HG02678 (cell line): ENCODE results near the gene TEKT2.

Experiments used
- ATAC-seq: cut with Tn5 transposase; IDR thresholded peaks from one replicate; pipeline ENCODE4 v1.9.1; 2021; ENCODE audit warnings: mild to moderate bottlenecking, moderate library complexity; ENCODE audit not compliant: unreplicated experiment

Gene TEKT2

DNA sequence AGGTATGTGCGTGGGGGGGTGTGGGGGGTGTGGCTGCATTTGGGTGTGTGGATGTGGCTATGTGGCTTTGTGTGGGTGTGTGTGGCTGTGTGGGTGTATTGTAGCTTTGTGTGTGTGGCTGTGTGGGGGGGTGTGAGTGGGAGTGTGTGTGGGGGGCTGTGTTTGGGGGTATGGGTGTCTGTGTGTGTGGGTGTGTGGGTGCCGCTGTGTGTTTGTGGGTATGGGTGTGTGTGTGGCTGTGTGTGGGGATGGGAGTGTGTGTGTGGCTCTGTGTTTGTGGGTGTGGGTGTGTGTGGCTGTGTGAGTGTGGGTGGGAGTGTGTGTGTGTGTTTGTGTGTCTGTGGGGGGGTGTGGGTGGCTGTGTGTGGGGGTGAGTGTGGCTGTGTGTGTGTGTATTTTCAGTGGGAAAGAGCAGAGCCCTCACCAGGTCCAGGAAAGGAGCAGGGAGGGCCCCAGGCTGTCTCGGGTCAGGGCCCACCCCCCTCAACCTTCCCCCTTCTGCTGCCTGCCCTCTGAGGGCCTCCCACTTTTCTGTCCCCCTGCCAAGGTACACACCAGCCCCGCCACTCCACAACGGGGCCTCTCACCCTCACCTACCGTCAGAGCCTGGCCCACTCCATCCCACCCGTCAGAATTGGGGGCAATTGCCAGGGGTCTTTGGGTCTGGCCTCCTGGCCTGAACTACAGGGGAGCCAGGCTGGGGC is 43.1 kb downstream of the TEKT2 start:
- no peak for ATAC-seq

DNA sequence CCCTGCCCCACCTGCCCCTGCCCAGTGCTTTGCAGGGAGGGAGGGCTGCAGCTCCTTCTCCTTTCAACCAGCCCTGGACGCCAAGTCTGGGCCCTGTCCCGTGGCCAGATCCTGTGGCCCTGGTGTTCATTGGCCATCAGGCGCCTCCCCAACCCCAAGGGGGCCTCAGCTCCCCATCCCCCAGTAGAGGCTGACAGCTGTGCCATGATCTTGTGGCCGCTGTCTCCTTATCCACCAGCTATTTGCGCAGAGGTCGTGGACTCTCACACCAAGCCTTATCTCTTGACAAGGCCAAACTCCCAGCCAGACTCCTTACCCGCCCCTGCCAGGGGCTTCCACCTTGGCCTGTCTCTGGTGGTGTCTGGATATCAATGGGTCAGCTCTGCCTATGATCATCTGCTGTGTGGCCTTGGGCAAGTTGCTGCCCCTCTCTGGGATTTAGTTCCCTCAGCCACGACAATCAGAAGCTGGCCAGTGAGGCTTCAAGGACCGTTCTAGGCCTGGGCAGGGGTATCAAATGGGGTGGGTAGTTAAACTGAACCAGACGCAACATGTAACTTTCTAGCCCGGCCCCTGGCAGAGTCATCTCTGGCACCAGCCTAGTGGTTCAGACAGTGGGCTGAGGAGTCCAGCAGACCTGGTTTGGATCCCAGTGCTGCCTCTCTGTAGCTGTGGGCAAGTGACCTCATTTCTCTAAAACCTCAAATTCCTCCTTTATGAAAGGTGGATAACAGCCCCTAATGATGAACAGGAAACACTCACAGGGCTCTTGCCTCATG is 44.4 kb downstream of the TEKT2 start:
- ATAC-seq = no peak

DNA sequence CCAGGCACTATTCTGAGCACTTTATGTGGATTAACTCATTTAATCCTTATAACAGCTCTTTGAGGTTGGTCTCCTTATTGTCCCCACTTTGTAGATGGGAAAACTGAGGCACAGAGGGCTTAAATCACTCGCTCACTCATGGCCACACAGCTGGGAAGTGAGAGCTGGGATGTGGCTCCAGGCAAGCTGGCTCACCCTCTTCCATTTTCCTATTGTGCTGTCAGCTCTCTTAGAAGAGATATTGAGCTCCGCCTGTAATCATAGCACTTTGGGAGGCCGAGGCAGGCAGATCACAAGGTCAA is 45.0 kb downstream of the TEKT2 start:
- no peak for ATAC-seq

DNA sequence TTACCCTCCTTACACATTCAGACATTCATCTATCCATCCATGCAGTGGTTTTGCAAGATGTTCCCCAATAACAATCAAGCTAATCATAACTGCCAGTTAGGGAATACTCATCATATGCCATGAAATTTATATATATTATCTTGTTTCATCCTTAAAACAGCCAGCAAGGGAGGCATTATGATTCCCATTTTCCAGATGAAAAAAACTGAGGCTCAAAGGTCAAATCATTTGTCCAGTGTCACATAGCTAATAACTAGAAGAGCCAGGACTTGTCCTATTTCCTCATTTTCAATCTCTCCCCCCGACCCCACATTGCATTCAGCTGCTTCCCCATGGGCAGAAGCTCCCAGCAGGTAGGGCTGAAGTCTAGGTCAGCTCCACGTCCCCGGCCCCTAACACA is 48.1 kb downstream of the TEKT2 start:
- ATAC-seq = no peak

DNA sequence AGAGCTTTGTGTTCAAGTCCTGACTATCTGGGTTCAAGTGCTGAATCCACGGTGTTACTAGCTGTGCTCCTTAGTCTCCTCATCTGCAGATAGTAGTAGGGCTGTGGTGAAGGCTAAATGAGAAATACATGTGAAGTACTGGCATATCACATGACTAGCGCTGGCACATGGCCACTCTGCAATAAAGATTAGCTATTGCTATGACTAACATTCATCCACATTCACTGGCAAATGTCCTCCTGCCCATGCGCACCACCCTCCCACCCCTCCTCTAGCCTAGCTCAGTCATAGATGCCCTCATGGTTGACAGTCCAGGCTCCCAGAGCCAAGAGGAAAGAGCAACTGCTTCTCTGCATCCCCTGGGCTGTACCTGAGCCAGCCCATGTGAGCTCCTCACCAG is 49.6 kb downstream of the TEKT2 start:
- no peak for ATAC-seq

DNA sequence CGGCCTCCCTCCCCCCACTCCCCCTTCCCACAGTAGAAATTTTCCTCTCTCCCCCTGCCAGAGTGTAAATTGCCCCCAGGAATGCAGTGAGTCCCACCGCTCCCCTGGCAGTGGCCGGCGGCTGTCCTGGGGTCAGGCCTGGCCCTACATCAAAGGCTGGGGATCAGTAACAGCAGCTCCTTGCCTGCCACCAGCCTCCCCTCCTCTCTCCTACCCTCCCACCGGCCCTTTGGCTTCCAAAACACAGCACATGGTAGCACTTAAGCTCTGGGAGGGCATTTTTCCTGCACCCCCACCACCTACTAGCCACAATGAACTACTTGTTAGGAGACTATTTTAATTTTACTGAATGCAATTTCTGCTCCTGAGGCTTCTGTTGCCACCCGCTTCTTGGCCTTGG is 50.1 kb downstream of the TEKT2 start:
- ATAC-seq = no peak

DNA sequence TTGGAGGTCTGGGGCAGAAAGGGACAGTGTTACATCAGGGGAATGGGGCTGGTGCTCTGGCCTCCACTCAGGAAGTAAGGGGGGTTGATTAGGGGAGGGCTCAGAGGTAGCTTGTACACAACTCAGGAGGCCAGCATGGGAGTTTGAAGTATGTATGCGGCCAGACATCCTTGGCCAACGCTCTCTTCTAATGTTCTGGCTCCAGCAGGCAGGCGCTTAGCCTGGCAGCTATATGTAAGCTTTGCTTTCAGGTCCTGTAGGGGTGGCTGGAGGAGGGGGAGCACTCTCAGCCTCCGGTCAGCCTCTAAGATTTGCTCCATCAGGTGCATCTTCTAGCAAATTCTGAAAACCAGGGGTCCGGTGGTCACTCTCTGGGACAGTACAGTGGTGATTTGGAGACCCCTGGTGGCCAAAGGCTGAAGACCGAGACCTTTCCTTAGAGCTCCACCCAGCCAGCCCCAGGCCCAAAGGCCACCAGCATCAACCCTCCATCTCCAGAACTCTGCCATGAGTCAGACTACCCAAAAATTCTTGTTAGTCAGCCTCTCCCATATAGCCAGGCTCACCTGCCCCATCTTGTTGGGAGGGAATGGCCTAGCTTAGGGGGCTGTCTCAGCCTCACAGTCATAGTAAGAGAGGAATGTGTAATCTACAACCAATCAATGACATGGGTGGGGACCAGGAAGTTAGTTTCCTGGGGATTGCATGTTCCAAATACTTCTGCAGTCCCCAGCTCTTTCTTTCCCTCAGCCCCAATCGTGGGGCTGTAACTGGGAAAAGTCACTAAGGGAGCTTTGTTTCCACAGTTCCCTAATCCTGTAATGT is 50.8 kb downstream of the TEKT2 start:
- ATAC-seq = no peak

DNA sequence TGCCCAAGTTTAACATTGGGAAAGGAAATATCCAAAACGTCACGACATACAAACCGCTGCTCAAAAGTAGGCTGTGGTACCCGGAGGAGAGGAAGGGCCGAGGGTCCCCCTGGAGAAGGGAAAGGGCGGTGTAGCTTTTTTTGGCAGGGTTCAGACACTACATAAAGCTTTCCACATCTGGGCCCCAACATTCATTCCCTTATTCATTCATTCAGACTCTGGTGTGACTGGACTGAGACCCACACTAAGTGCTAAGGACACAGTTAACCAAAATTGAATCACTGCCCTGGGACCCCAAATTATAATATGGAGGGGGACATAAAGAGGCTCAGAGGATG is 51.4 kb downstream of the TEKT2 start:
- ATAC-seq = no peak

DNA sequence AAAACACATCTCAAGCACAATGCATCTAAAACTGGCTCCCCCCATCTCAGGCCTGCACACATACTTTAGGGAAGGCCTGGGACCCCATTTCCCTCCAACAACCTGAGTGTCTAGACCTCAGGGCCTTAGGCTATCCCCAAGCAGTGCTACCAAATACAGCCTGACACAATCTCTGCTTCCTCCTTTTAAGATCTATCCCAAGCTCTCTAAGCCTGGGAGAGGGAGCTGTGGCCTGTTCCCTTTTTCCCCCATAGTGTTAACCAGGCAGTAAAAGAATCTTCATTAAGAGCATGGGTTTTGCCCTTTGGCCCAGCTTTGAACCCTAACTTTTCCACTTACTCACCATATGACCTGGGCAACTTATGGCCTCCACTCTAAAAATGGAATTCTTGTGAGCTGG is 51.9 kb downstream of the TEKT2 start:
- no peak for ATAC-seq

DNA sequence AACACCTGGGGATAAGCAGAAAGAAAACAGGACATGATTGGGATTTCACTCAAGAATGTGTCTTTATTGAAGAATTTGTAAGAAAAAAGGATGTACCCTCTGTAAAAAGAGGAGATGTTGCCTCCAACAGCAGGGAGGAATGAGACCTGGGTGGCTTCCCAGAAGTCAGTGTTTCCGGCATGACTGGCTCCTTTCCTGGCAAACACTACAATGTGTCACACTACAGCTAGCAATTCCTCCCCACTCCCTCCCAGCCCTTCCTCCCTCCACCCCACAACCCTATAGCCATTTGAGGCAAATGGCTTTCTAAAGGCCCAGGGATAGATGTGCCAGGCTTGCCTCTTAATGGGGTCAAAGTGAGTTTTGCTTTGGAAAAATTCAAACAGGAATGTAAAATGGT is 52.6 kb downstream of the TEKT2 start:
- no peak for ATAC-seq

DNA sequence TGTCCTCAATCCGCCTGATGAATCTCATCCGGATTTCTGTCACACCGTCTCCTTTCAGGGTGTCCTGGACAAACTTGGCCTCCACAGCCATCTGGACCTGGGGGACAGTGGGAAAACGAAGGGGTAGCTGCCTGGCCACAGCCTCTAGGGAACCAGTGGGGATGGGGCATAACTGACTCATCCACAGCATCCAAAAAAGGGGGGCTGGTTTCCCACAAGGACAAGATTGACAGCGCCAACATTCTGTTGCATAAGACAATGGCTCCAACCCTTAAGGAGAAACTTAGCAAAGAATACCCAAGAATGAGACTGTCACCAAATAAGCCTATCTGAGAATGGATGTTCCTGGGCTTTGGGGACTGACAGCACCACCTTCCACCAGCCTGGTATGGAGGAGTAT is 53.3 kb downstream of the TEKT2 start:
- no peak for ATAC-seq

DNA sequence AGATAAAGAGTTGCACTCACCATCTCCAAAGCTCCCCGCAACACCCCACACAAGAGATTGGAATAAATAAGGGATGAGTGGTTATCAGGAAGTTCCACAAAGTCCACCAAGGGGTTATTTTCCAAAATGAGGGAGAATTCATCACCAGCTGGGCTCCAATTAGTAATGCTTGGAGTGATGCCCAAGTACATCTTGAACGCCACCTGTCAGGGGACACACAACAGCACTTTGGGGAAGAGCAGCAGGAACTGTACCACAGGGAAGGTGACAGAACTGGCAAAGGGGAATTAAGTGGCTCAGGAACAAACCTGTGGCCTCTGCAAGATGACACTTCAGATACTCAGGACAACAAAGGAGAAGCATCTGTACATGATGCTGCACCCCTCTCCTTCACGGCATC is 53.9 kb downstream of the TEKT2 start:
- ATAC-seq = no peak
